HG03520 (cell line): ENCODE data around the gene PIGH.

Experiments used
- ATAC-seq: cut with Tn5 transposase; IDR thresholded peaks from one replicate; pipeline ENCODE4 v1.9.1; 2021; ENCODE audit warnings: mild to moderate bottlenecking, moderate library complexity; ENCODE audit not compliant: unreplicated experiment

Gene PIGH

DNA sequence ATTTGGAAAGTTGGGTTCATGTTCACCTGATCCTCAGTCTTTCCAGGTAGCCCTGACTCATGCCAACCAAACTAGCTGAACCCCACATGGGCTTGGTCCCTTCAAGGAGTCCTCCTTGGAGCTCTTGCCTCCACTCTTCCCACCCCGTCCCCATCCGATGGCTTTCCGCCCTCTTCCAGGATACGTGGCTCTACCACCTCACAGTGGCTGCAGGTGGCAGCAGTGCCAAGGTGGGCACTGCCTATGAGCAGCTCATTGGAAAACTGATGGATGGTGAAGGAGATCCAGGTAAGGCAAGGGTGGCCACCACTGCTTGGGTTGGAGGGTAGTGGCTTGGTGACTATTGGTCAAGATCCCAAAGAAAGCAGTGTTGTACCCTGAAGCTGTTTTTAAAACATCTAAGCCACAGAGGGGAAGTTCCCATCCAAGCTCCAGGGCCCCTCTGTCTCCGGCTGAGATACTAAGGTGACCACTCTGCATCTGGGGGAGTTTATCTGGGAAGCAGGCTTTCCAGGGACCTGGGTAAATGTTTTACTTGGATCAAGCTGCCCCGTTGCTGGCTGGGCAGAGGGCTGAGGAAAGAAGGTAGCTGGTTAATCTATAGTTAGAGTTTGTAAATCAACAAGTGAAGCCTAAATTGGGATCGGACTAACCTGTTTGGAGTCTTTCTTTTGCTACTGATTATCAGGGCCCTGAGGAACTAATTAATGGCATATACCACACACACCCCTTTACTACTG is 23.7 kb downstream of the PIGH start:
- ATAC-seq, result no peak

DNA sequence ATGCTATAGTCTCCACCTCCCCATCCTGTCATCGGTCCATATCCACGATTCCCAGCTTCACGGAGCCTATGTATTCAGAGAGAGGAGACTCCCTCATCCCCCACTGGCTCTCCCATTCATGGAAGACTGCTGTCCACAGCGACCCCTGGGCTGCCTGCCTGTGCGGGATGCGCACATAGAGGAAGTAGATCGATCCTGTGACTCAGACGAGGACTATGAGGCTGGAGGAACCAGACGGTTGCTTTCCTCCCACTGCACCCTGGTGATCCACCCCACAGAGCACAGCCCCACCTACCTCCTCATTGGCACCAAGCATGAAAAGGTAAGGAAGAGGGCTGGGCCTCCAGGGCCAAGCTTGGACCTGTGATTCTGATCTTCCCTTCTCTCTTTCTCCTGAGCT is 24.4 kb downstream of the PIGH start:
- ATAC-seq, result no peak

DNA sequence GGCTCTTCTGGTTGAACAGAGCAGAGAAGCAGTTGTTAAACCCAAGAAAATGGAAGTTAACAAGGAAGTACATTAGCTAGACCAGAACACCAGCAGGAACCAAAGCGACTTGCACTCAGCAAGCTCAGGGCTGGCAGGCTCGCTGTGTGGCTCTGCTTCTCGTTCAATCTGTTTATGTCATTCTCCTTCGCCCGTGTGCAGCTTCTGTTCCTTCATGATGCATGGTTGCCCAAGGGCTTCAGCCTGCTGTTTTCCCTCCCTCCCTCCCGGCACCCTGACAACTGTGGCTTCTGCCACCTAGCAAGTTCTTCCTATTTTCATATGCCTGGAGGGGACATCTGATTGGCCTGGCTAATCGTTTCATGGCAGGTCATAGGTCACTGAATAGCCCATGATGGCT is 25.3 kb downstream of the PIGH start:
- no peak for ATAC-seq

DNA sequence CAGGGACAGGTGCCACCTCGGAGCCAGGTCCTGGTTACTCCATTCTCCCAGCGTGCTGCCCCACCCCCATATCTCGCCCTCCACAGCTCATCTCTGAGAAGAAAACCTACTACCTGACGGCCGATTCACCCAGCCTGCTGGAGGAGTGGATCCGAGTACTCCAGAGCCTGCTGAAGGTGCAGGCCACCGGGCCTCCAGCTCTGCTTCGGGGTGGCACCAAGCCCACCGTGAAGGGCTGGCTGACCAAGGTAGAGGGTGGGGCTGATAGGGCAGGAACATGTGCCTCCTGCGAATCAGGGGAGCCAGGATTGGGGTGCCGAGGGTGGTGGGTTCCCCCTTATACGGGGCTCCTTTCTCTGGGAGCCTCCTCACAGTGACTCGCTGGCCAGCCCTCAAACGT is 25.9 kb downstream of the PIGH start:
- ATAC-seq, result no peak

DNA sequence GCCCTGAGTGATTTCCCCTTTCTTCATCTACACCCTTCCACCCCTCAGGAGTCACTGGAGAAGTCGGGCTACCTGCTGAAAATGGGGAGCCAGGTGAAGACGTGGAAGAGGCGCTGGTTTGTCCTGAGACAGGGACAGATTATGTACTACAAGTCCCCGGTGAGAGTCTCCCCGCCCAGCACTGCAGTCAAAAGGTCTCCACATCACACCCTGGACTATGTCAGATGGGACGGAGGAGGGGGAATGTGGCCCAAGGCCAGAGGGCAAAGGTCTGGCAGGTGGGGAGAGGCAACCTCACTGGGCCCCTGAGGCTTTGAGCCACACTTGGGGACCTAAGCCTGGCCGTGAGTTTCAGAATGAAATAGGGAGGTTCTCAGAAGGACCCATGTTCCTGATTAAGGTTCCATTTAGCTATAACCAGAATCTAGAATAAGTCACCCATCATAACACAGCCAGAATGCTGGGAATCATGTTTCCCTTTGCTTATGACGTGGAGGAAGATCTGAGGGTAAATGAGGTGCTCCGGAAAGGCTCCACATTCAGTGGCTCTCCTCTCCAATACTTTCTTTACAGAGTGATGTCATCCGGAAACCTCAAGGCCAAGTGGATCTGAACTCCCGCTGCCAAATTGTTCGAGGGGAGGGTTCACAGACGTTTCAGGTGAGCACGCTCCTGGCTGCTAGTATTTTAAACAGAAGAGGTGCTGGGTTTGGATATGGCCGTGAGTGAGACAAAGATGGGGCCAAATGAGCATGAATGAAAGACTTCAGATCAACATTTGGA is 26.6 kb downstream of the PIGH start:
- ATAC-seq, result no peak

DNA sequence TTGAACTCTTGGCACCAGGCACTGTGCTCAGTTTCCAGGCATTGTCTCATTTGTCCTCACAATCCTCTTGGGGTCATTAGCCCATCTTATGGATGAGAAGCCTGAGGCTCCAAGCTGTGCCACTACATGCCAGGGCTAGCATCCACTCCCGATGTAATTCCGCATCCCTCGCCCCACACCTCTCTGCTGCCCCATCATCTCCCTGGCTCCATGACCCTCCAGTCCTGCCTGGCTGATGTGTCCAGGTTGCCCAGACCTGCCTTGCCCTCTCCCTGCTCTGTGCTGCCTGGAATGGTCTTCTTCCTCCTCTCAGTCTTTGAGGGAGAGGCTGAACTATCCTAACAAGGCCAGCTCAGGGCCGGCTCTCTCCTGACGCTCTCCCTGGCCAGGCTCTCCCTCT is 27.5 kb downstream of the PIGH start:
- no peak for ATAC-seq

DNA sequence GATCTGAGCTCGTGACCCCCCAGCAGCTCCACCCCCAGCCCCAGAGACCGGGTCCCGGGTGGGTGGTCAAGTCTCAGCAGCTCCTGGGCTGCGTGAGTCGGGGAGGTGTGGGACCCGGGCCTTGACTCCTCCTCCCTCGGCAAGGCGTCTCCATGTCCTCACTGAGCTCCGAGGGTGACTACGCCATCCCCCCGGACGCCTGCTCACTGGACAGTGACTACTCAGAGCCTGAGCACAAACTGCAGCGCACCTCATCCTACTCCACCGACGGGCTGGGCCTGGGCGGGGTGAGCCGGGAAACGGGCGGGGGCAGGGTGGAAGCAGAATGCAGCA is 28.1 kb downstream of the PIGH start:
- no peak for ATAC-seq

DNA sequence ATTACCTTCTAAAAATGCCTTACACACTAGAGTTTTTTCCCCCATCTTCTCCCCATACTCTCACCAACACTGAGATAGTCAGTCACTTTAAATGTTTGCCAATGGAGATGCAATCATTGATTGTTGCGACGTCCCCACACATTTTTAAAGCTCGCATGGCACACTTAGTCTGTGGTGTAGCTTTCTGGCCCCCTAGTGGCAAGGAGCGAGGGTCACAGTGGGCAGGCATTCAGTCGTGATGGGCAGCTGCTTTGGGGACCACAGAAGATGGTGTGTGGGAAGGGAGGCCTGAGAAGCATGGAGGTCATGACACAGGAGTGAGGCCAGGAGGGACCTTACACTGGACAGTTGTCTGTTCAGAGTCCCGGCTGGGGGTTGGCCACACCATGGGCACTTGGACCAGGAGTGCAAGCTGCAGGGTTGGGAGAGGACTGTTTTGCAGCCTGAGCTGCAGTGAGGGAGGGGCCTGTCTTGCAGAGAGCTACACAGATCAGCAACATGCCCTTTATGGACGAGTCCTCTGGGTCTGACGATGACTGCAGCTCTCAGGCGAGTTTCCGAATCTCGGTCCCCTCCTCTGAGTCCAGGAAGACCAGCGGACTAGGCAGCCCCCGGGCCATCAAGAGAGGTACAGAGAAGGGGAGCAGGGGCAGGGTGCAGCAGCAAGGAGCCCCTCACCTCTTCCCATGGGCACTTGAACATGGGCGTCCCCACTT is 28.6 kb downstream of the PIGH start:
- peak; percentile 60 for ATAC-seq

DNA sequence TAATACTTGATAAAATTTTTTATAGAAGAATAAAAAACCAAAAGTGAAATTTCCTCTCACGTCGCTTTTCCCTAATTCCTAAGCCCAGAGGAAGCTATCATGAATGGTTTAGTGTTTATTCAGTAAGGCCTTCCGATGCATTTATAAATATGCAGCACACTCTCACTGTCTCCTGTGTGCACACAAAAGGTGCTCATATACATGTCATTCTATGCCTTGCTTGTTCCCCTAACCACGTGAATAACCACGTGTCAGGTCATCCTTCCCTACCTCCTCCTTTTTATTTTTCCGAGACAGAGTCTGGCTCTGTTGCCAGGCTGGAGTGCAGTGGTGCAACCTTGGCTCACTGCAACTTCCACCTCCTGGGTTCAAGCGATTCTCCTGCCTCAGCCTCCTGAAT is 29.6 kb downstream of the PIGH start:
- no peak for ATAC-seq

DNA sequence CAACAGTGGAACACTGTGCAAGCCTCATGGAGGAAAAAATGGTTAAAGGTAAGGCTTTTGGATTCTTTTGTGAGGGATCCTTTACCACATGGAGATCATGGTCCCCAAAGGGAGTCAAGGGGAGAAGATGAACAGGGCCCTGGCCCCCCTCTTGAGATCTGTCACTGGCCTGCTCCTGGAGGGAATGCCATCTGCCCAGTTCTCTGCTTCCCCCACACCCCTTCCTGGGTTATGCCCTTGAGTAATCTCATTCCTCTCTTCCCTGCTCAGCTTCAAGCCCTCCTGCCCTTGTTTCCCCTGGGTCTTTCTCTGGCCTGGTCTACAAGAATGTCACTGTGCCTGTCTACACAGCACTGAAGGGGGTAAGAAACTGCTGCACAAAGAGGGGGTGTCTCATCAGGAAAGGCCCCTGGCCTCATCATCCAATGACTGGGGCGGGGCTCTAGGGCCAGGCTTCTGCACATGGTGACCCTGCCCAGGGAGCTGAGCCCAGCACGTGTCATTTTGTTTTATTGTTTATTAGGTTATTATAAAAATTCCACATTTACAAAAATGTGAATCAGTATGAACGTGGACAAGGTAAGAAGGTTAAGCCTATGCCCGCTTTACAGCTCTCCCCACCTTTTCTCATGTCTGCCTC is 30.3 kb downstream of the PIGH start:
- ATAC-seq, result no peak

DNA sequence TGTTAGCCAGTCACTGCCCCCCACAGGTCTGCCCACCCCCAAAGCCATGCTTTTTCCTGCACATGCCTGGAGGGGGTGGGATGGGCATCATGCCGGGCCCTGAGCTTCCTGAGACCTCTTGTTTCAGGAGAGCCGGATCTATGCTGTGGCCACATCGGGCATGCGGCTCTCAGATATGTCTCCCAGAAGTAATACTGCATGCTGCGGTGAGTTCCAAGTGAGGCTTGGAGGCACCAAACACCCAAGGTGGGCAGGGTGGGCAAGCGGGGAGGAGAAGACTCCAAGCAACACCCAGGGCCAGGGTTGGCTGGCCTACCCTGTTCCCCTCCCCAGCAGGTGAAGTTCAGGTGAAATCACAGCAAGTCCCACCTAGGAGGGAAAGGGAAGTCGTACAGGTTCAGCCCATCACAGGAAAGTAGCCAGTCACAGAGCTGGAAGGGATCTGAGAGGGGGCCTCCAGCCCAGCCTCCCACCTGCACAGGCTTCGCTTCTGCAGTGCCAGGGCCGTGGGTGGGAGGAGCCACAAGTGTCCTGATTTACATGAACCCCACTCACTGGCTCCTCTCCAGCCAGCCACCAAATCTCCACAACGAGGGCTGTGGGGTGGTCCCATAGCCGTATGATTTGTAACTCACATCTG is 30.9 kb downstream of the PIGH start:
- no peak for ATAC-seq

DNA sequence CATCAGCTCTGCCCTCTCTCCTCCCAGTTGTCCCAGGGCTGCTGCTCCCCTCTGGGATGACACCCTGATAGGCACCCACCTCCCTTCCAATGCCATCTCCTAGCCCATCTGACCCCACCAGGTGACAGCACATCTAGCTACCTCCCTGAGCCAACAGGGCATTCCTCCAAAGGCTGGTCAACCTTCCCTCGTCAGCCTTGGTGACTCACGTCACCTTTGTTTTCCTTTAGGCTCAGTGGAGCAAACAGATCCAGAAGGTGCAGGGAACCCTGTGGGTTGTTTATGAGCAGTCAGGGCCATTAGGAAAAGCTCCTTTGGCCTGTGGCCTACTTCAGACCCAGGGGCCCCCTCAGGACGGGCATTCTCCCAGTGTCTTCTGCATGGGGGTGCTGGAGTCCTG is 32.4 kb downstream of the PIGH start:
- no peak for ATAC-seq

DNA sequence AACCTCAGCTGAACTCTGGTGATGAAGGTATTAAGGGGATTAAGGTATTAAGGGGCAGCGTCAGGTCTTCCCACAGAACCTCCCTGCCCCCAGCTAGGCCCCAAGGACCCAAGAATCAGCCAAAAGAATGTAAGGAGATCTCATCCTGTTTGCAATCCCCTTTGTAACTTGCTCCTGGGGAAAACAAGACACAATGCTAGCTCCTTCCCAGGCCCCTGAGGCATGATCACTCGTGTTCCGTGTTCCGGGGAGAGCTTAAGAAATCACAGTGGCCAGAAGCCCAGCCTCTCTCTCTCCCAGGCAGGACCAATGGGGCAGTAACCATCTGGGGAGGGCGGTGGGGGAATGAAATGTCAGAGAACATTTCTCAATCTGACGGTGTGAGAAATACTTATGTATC is 33.2 kb downstream of the PIGH start:
- ATAC-seq, result no peak

DNA sequence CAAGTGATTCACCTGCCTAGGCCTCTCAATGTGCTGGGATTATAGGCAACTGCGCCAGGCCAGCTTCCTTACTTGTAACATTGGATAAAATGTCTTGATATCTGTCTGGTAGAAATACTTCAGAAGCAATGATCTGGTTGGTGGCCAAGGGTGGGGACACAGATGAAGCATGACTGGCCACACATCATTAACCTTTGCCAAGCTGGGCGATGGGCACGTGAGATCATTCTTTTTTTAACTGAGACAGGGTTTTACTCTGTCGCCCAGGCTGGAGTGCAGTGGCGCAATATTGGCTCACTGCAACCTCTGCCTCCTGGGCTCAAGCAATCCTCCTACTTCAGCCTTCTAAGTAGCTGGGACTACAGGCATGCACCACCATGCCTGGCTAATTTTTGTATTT is 35.8 kb downstream of the PIGH start:
- ATAC-seq, result no peak

DNA sequence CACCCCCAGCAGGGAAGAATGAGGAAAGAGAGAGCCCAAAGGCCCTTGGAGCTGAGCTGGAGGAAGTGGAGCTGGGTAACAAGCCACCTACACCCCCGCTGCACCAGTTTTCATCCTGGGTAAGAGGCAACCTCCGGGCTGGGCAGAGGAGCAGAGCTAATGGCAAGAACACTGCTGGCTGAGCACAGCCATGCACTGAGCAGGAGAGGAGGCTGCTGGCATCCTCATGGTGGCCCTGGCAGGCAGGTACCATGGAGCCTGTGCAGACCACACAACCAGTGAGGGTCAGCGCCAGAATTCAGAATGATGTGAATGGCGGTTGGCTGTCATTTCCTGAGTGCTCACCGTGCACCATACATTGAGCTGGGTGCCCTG is 37.3 kb downstream of the PIGH start:
- no peak for ATAC-seq

DNA sequence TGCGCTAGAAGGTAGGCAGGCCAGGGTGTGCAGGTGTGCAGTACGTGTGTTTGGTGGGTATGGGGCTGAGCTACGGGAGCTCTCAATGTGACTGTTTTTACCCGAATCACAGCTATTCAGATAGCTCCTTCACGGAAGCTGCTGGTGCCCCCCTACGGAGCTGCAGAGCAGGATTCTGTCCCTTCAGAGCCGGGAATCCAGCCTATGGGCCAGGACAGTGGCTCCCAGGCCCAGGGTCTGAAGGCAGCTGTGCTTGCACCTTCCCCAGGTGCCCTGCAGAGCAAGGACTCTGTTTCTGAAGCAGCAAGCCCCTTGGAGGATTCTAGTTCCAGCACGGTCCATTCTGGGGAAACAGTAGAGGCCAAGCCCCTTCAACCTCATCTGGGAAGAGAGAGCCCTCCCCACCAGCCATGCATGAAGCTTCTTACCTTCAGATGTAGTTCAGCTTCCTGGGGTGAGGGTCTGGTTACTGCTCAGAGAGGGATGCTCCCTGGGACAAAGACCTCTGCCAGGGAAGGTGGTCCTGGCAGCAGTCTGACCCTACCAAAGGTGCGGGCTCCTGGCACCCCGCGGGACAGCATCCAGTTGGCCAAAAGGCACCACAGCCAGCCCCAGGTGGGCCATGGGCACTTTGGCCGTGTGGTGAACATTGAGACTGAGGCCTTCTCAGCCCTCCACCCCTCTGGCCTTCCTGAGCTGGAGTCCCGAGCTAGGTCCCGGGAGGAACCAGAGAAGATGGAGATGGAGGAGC is 37.9 kb downstream of the PIGH start:
- no peak for ATAC-seq

DNA sequence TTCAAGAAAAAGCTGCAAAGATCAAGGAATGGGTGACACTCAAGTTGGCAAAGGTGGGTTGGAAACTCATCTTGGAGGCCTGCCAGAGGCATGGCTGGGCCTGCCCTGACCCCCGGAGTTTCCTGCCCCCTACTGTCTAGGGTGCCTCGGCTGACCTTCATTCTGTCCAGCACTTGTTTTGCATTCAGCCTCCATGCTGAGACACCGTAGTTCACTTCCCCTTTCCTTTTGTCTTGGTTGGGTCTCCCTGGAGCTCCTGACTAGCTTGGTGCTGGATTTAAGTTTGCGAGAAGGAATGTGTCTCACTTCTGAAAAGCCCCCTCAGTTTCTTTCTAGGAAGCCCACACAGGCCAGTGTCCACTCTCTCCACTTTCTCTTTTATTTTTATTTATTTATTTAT is 40.4 kb downstream of the PIGH start:
- no peak for ATAC-seq

DNA sequence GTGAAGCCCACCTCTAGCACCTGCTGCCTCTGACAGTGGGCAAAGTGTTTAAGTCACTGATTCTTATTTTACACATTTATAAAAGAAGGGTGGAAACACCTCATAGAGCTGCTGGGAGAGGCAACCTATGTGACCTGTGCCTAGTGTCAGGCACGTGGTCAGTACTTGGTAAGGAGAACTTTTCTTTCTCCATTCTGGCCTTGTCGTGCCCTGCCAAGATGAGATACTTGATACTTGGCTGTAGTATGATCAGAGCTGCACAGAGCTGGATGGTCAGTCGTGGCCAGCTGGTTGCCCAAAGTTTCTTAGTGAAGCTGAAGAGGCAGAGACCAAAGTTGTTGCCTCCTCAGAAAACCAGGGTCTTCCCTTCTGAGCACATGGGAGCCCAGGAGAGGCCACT is 42.4 kb downstream of the PIGH start:
- ATAC-seq, result no peak

DNA sequence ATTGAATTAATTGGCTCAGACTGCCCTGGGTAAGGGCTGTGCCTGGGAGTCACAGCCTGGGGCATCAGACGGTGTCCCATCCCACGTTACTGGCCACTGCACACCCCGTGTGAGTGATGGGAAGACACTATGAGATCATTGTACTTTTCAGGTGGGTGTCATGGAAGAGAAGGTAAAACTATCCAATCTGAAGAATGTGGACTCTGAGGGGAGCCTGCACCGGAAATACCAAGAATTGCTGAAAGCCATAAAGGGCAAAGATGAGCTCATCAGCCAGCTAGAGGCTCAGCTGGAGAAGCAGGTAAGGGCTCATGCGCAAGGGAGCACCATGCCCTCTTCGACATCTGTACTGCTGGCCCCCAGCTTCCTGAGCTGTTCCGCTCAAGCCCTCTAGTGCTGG is 43.0 kb downstream of the PIGH start:
- ATAC-seq, result no peak

DNA sequence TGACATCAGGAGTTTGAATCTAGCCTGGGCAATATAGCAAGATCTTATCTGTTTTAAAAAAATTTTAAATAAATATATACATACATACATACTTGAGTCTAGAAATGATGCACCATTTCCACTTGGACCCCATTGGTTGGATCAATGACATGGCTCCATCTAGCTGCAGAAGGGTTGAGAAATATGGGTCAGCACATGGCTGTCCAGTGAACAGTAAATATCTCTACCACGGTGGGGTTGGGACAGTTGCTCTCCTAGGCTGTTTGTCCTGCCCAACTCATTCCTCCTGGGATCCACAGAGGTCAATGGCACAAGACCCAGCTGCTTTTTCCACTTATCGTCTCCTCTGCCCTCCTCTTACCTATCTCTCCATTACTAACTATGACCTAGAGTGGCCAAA is 43.4 kb downstream of the PIGH start:
- no peak for ATAC-seq
